Measurements from ENCODE around the gene PLCB4. TPM values are rescaled to one million over a fixed set of nuclear protein-coding genes. Genes with fewer than 3 reads are reported as not detected.

The PLCB4 gene
- total RNA-seq, 1 experiment from 2014 or later: 12.6 TPM

GRCh38 chr20:9480066-9480465, 411.2 kb downstream of the PLCB4 start (continued):
- no peak for TF ChIP-seq ZNF396 (CRISPR knock-in tag; IDR thresholded peaks at IDR 0.05; ENCODE audit: borderline replicate concordance)
- no peak for TF ChIP-seq SP1 (CRISPR knock-in tag; conservative IDR thresholded peaks at IDR 0.05)
- no peak for TF ChIP-seq PREB (CRISPR knock-in tag; IDR thresholded peaks at IDR 0.05; ENCODE audit: borderline replicate concordance)
- no peak for TF ChIP-seq JAZF1 (CRISPR knock-in tag; IDR thresholded peaks at IDR 0.05)
- TF ChIP-seq CTCF (IDR thresholded peaks at IDR 0.05): no peak
- no peak for TF ChIP-seq ZNF232 (CRISPR knock-in tag; IDR thresholded peaks at IDR 0.05)
- no peak for TF ChIP-seq CREM (CRISPR knock-in tag; IDR thresholded peaks at IDR 0.05)
- TF ChIP-seq ZNF219 (CRISPR knock-in tag; IDR thresholded peaks at IDR 0.05; ENCODE audit: borderline replicate concordance): no peak
- no peak for TF ChIP-seq NFE2L1 (CRISPR knock-in tag; IDR thresholded peaks at IDR 0.05)

GRCh38 chr20:9482180-9482579, 413.3 kb downstream of the PLCB4 start:
- H3K27me3 Mint-ChIP-seq (ENCODE audit: low read depth): no peaks in the 10 kb centered on the region
- H3K9me3 Mint-ChIP-seq: no peaks in the 10 kb centered on the region
- ATAC-seq: no peak

GRCh38 chr20:9483131-9483530, 414.2 kb downstream of the PLCB4 start:
- Mint-ChIP-seq H3K9me3 (no peaks in the 10 kb centered on the region), H3K4me1 (peaks cover 4% of the 10 kb centered on the region; the same call in 1 of the 2 replicates), H3K4me3 (no peak overlapping the region), H3K36me3 (no peaks in the 10 kb centered on the region), H3K27me3 (ENCODE audit: low read depth) (no peaks in the 10 kb centered on the region), H3K27ac (no peak overlapping the region)
- TF ChIP-seq MAX (CRISPR knock-in tag; IDR thresholded peaks at IDR 0.05) (no peak), PREB (CRISPR knock-in tag; IDR thresholded peaks at IDR 0.05; ENCODE audit: borderline replicate concordance) (no peak), ZBTB43 (CRISPR knock-in tag; IDR thresholded peaks at IDR 0.05) (no peak), GTF2I (CRISPR knock-in tag; conservative IDR thresholded peaks at IDR 0.05) (no peak)
- CTCF ChIA-PET: interaction anchor here (1.0 to 1.2 kb wide), 2 partner anchors 90 to 127 kb away, joined by 4 to 7 read pairs; no protein-coding TSS in a partner anchor
- no peak for ATAC-seq
- no peak for DNase-seq (ENCODE audit: low spot score)
- POLR2A ChIA-PET: no interaction called here

More at GRCh38 chr20:9482180-9482579, 413.3 kb downstream of the PLCB4 start:
- CTCF ChIA-PET: interaction anchor here (0.9 to 2.0 kb wide), 2 partner anchors 14 to 22 kb away, joined by 4 to 7 read pairs; no protein-coding TSS in a partner anchor
- DNase-seq (ENCODE audit: low spot score): no peak
- no peak for TF ChIP-seq NFE2L1 (CRISPR knock-in tag; IDR thresholded peaks at IDR 0.05)
- TF ChIP-seq ZNF281 (CRISPR knock-in tag; IDR thresholded peaks at IDR 0.05): no peak
- no peak for TF ChIP-seq ERG (CRISPR knock-in tag; IDR thresholded peaks at IDR 0.05)
- Mint-ChIP-seq H3K4me3 (no peak overlapping the region), H3K27ac (no peak overlapping the region), H3K4me1 (peaks cover 4% of the 10 kb centered on the region; the same call in 1 of the 2 replicates), H3K36me3 (no peaks in the 10 kb centered on the region)
- POLR2A ChIA-PET: no interaction called here

All from WTC11 (cell line).